NCI-H2227 (cell line): Measurements from ENCODE around the gene DMD.

ENCODE experiments used
- DNase-seq: peaks from one replicate; lab custom pipeline; 2025; ENCODE audit not compliant: unreplicated experiment; lab: John Stamatoyannopoulos, UW

Gene DMD

GRCh38 chrX:31153475-31154047 lies 2057.8 kb downstream of the DMD start:
- no peak for DNase-seq

GRCh38 chrX:31147175-31147574 lies 2064.2 kb downstream of the DMD start:
- DNase-seq, result no peak

GRCh38 chrX:31139961-31140360 lies 2071.4 kb downstream of the DMD start:
- DNase-seq, result no peak

GRCh38 chrX:31138124-31138523 lies 2073.2 kb downstream of the DMD start:
- DNase-seq, result no peak

GRCh38 chrX:31136144-31136611 lies 2075.2 kb downstream of the DMD start:
- DNase-seq, result no peak

- no peak for DNase-seq
Observed at GRCh38 chrX:31132821-31133241, 2078.5 kb downstream of the DMD start.

- DNase-seq, result no peak
Observed at GRCh38 chrX:31130457-31131220, 2080.7 kb downstream of the DMD start.

- no peak for DNase-seq
Observed at GRCh38 chrX:31128855-31129254, 2082.5 kb downstream of the DMD start.

- no peak for DNase-seq
Observed at GRCh38 chrX:31127716-31128115, 2083.6 kb downstream of the DMD start.

- DNase-seq, result no peak
Observed at GRCh38 chrX:31126205-31126604, 2085.1 kb downstream of the DMD start.

GRCh38 chrX:31124536-31124935 lies 2086.8 kb downstream of the DMD start:
- no peak for DNase-seq

- no peak for DNase-seq
Observed at GRCh38 chrX:31123335-31123734, 2088.0 kb downstream of the DMD start.

- DNase-seq, result no peak
Observed at GRCh38 chrX:31117266-31117665, 2094.1 kb downstream of the DMD start.

- no peak for DNase-seq
Observed at GRCh38 chrX:31115398-31115797, 2096.0 kb downstream of the DMD start.

GRCh38 chrX:31114858-31115257 lies 2096.5 kb downstream of the DMD start:
- no peak for DNase-seq

- DNase-seq, result no peak
Observed at GRCh38 chrX:31112226-31112999, 2098.9 kb downstream of the DMD start.

- no peak for DNase-seq
Observed at GRCh38 chrX:31110657-31111056, 2100.7 kb downstream of the DMD start.

- no peak for DNase-seq
Observed at GRCh38 chrX:31099536-31100090, 2111.7 kb downstream of the DMD start.

- no peak for DNase-seq
Observed at GRCh38 chrX:31098079-31098478, 2113.3 kb downstream of the DMD start.

- DNase-seq, result no peak
Observed at GRCh38 chrX:31093639-31093975, 2117.7 kb downstream of the DMD start.

- DNase-seq, result no peak
Observed at GRCh38 chrX:31092970-31093638, 2118.2 kb downstream of the DMD start.
